A673 (cell line): Measurements from ENCODE around the gene PRAME.
"Not testable (repeated sequence)": the region's sequence is repeated elsewhere in the genome, so short reads cannot be mapped to it uniquely, and the experiment has no call there.

Source experiments
- EZH2 ChIP-seq: fragments of 200-600 bp; sonication (generic); IDR thresholded peaks from 2 replicates; pipeline ENCODE4 v1.6.1; 2017; ENCODE audit warnings: borderline replicate concordance, low read depth, mild to moderate bottlenecking, mixed read lengths, antibody characterized with exemption, low read length; ENCODE audit not compliant: poor library complexity, severe bottlenecking
- TF ChIP-seq, protein P1 (sequence below): fragments of 300-800, 200-600 bp; sonication (generic); conservative IDR thresholded peaks from 2 replicates; pipeline ENCODE4 v1.5.1; 2017; ENCODE audit warnings: low read depth, mild to moderate bottlenecking, antibody characterized with exemption, low read length, moderate library complexity, mixed read lengths

- TF ChIP-seq, protein P1, sequence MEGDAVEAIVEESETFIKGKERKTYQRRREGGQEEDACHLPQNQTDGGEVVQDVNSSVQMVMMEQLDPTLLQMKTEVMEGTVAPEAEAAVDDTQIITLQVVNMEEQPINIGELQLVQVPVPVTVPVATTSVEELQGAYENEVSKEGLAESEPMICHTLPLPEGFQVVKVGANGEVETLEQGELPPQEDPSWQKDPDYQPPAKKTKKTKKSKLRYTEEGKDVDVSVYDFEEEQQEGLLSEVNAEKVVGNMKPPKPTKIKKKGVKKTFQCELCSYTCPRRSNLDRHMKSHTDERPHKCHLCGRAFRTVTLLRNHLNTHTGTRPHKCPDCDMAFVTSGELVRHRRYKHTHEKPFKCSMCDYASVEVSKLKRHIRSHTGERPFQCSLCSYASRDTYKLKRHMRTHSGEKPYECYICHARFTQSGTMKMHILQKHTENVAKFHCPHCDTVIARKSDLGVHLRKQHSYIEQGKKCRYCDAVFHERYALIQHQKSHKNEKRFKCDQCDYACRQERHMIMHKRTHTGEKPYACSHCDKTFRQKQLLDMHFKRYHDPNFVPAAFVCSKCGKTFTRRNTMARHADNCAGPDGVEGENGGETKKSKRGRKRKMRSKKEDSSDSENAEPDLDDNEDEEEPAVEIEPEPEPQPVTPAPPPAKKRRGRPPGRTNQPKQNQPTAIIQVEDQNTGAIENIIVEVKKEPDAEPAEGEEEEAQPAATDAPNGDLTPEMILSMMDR = not testable (repeated sequence)
- TF ChIP-seq EZH2 = not testable (repeated sequence)
These were observed 26.5 kb downstream of the PRAME start for GRCh38 chr22:22532547-22533071.
